Measurements from ENCODE around the gene HES6.
A peak's percentile ranks its signal among the peaks of the same experiment; 100 is the strongest.

The HES6 gene

DNA sequence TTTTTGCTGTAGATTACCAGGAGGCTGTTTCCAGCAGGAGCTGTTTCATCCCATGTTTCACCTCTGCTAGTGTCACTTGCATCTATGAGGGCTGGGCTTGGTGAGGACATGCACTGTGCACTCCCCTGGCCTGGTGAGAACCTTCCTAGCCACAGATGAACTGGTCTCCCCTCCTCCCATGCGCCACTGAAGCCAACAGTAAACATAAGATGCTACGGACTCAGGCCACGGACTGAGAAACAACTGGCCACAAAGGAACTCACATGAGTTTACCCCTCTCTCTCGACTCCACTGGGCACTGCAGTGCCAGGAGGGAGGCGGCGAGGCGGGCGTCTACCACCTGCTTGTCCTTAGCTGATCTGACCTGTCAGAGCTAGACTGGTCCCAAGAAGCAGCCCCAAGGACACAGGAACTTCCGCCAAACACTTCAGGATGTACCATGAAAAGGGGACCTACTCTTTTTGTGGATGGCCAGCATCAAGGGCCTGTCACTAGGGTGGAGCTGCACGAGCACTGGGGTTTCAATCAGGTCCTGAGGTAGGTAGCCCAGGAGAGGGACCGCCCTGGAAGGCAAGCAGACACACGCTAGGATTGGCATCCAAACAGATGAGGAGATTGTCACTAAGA is 22.8 kb upstream of the HES6 start:
- H3K4me3 ChIP-seq, result no peak overlapping the region
- peaks cover 77% of the 10 kb centered on the region for H3K36me3 ChIP-seq
- no peaks in the 10 kb centered on the region for H3K9me3 ChIP-seq
- H3K27ac ChIP-seq, result peak overlapping the region; percentile 39; the same call in 1 of the 2 replicates
- peak overlapping the region; percentile 61 for H3K4me2 ChIP-seq
- peak overlapping the region; percentile 17; the same call in 1 of the 2 replicates for H3K9ac ChIP-seq
- peaks cover 7% of the 10 kb centered on the region; the same call in 1 of the 2 replicates for H4K20me1 ChIP-seq
- H3K27me3 ChIP-seq, result no peaks in the 10 kb centered on the region
- no peak for TF ChIP-seq Cebpa-rat (IDR thresholded peaks at IDR 0.05)
- peaks cover 64% of the 10 kb centered on the region for H3K4me1 ChIP-seq

DNA sequence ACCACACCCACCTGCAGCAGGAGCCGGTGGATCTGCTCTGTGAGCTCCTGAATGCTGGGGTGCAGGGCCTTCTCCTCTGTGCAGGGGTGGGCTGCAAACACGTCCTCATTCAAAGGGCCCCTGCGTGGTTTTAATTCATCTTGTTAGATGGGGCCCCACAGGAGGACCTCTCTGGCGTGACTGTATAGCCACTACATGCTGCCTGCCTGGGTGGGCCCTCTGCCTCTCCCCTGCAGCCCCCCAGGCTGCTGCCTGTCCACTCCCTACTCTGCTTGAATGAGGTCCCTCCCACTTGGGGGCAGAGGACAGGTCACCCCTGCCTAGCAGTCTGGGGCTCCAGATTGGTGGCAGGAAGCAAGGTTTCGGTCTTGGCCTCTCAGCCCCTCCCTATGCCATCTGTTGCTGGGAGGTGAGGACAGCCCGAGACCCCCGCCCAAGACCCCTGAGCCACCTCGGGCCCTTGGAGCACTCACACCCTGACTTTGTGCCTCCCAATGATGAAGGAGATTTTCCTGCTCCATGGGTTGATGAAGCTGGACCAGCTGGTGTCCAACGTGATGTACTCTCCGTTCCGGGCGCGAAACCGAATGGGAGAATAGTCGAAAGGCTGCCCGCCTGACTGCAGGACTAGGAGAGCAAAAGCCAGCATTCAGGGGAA is 22.0 kb upstream of the HES6 start:
- H3K9me3 ChIP-seq, result no peaks in the 10 kb centered on the region
- TF ChIP-seq Cebpa-rat (IDR thresholded peaks at IDR 0.05), result no peak

DNA sequence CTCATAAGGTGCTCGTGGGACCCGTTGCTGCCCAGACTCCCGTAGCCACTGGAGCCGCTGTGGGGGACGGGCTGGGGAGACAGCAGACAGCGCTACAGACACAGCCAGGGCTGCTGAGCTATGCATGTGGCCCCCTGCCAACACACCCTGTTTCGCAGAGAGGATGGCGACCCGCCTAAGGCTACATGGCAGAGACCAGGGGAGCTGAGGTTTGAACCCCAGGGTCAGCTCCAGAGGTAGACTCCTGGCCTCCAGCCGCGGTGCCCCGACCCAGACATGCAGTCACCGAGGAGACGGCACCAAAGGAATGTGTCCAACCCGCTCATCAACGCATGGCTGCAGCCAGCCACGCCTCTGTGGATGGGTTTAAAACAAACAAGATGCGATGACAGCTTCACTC is 21.0 kb upstream of the HES6 start:
- H3K9ac ChIP-seq, result peak overlapping the region; percentile 51
- H4K20me1 ChIP-seq, result peaks cover 13% of the 10 kb centered on the region
- H3K4me1 ChIP-seq, result peaks cover 77% of the 10 kb centered on the region
- TF ChIP-seq Cebpa-rat (IDR thresholded peaks at IDR 0.05), result no peak
- no peaks in the 10 kb centered on the region for H3K27me3 ChIP-seq
- peak overlapping the region; percentile 53 for H3K4me2 ChIP-seq
- H3K27ac ChIP-seq, result peak overlapping the region; percentile 68
- no peak overlapping the region for H3K4me3 ChIP-seq
- no peaks in the 10 kb centered on the region for H3K9me3 ChIP-seq
- peaks cover 77% of the 10 kb centered on the region for H3K36me3 ChIP-seq

More for the DNA sequence above, 22.0 kb upstream of the HES6 start:
- Histone ChIP-seq H3K9ac (no peak overlapping the region), H3K36me3 (peaks cover 77% of the 10 kb centered on the region), H4K20me1 (peaks cover 7% of the 10 kb centered on the region; the same call in 1 of the 2 replicates), H3K27ac (no peak overlapping the region), H3K4me1 (peaks cover 68% of the 10 kb centered on the region), H3K4me3 (no peak overlapping the region), H3K27me3 (no peaks in the 10 kb centered on the region), H3K4me2 (0 out of 2 replicates have a peak overlapping the region, but pooled peaks have one; percentile 53)

DNA sequence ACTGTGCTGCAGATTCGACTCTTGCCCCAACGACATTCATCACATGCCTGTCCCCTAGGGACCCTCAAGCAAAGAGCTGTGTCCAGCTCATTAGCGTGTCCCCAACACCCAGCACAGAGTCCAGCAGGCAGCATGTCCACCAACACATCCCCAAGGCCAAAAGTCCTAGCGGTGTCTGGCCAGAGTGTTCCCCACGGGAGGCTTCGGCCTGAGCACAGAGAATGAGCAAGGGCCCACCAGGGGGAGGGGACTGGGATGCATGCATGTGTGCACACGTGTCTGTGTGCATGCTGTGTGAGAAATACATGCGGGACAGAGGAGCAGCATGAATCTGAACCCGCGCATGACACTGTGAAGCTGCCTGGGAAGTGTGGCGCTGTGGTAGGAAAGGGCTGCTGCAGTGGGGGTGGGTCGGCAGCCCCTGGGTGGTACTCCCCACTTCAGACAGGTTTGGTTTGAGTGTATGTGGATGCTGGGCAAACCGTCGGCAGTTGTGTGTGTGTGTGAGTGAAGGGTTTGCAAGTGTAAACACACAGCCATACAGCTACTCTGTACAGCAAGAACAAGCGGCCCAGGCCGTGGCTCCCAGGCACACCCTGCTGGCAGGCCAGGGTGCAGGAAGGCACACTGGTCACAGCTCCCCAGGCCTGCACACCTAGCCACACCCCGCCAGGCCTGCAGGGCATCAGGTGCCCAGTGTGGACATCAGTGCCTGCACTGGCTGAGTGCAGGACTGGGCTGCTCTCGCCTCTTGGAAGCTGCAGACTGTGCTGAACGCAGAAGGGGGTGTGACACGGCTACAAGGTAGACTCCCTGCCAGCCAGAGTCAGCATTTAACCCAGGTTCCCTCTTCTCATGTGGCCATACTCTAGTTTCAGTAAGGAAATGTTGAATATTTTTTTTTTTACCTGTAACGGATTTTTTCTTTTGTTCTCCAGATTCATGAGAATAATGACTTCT is 19.5 kb upstream of the HES6 start:
- Histone ChIP-seq H3K27me3 (no peaks in the 10 kb centered on the region), H3K27ac (no peak overlapping the region), H3K9me3 (no peaks in the 10 kb centered on the region), H3K36me3 (peaks cover 78% of the 10 kb centered on the region), H3K9ac (0 out of 2 replicates have a peak overlapping the region, but pooled peaks have one; percentile 15), H3K4me1 (peaks cover 84% of the 10 kb centered on the region), H4K20me1 (peaks cover 25% of the 10 kb centered on the region), H3K4me2 (no peak overlapping the region), H3K4me3 (no peak overlapping the region)
- no peak for TF ChIP-seq Cebpa-rat (IDR thresholded peaks at IDR 0.05)

DNA sequence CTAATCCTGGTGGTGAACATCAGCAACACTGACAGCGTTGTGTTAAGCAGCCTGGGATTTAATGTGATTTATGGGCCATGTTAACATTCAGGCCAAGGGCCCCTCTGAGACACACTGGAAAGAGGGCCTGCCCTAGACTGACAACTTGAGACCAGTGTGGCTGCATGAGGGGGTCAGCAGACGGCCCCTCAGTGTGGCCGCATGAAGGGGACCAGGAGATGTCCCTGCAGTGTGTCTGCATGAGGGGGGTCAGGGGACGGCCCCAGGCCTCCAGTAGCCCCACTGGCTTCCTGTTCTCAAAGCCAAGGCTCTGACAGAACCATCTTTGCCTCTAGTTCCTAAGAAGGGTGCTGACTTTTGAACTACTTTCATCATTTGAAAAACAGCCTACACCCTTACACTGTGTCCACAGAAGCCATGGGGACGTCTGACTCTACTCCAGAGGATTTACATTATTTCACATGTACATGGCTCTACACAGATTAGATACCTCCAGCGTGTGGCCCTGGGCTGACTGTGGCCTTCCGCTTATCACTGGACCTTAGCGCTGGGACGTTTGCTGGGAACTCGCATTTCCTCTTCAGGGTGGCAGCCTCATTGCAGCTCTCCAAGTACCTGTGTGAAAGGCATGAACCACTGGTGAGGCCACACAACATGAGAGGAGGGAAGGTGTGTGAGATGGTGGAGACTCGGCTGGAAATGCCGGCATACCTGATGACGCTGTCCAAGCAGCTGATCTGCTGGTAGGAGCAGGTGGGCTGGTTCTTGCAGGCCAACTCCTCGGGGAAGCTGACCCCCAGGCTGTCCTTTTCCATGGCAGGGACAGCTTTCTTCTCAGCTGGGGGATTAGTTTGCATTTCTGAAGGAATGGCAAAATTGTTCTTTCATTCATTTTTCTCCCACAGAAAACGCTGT is 18.2 kb upstream of the HES6 start:
- no peaks in the 10 kb centered on the region for H3K27me3 ChIP-seq

DNA sequence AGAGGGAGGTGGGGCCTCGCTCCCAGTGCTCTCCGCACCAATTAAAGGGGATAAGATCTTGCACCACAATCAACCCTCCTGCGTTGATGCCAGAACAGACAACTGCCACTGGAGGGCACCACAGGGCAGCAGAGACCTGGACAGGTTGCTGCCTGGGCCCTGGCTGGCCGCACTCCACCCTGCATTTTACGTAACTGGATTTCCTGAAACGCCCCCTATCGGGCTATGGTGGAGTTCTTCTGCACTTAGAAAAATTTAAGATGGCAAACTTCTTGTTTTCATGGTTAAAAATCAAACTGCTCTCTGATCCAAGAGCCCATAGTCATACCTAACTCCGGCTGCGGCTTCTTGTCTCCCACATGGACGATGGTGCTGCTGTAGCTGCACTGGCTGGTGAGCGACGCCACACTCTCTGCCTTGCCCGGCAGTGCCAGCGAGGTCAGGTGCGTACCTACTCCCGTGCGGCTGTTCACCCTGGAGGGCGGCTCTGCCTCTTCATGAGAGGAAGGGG is 16.8 kb upstream of the HES6 start:
- Histone ChIP-seq H3K4me1 (peaks cover 65% of the 10 kb centered on the region), H3K9ac (no peak overlapping the region), H4K20me1 (peaks cover 18% of the 10 kb centered on the region), H3K4me3 (no peak overlapping the region), H3K27ac (no peak overlapping the region), H3K27me3 (no peaks in the 10 kb centered on the region), H3K36me3 (peaks cover 91% of the 10 kb centered on the region), H3K4me2 (no peak overlapping the region), H3K9me3 (no peaks in the 10 kb centered on the region)
- TF ChIP-seq Cebpa-rat (IDR thresholded peaks at IDR 0.05), result no peak

More for the DNA sequence above, 18.2 kb upstream of the HES6 start:
- H3K4me1 ChIP-seq, result peaks cover 76% of the 10 kb centered on the region
- no peak overlapping the region for H3K4me3 ChIP-seq
- no peak overlapping the region for H3K27ac ChIP-seq
- H4K20me1 ChIP-seq, result peaks cover 18% of the 10 kb centered on the region
- no peak for TF ChIP-seq Cebpa-rat (IDR thresholded peaks at IDR 0.05)
- peaks cover 91% of the 10 kb centered on the region for H3K36me3 ChIP-seq
- 0 out of 2 replicates have a peak overlapping the region, but pooled peaks have one; percentile 15 for H3K9ac ChIP-seq
- H3K4me2 ChIP-seq, result no peak overlapping the region
- H3K9me3 ChIP-seq, result no peaks in the 10 kb centered on the region

DNA sequence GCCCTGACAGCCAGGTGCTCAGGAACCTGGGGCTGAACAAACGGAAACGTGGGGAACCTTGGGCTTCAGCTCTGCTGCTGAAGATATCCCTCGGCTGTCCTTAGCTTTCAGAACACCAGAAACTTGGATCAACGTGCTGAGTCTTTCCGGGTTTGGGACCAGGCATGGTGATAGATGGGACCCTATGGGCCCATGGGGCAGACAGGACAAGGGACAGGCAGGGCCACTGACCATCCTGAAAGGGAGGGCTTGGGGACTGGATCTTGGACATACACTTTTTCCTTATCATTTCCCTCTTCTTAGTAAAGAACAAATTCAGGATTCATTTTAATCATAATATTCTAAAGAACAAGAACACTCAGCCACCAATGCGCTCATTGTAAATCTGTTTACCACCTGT is 16.3 kb upstream of the HES6 start:
- no peak for TF ChIP-seq Cebpa-rat (IDR thresholded peaks at IDR 0.05)
- peak overlapping the region; percentile 51 for H3K4me2 ChIP-seq
- H3K9ac ChIP-seq, result 0 out of 2 replicates have a peak overlapping the region, but pooled peaks have one; percentile 5
- no peaks in the 10 kb centered on the region for H3K27me3 ChIP-seq
- H3K36me3 ChIP-seq, result peaks cover 91% of the 10 kb centered on the region
- peaks cover 18% of the 10 kb centered on the region for H4K20me1 ChIP-seq
- H3K9me3 ChIP-seq, result no peaks in the 10 kb centered on the region
- H3K4me1 ChIP-seq, result peaks cover 60% of the 10 kb centered on the region
- peak overlapping the region; percentile 27 for H3K27ac ChIP-seq
- H3K4me3 ChIP-seq, result no peak overlapping the region

DNA sequence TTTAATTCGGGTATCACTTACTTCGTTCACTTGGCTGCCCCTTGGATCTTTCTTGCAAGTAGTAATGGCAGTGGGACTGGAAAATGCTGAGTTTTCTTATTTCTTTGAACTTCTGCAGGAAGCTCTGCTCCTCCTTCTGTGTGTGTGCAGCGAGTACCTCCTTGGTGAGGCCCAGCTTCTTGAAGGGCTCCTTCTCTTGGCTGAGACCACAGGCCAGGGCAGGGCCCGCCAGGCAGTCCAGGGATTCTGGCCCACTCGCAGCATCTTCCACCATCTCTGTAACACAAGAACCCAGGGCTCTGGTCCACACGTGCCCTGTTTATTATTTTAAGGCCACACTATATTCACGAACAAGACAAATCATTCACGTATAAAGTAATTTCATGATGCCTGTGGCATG is 15.8 kb upstream of the HES6 start:
- H3K4me2 ChIP-seq, result peak overlapping the region; percentile 51
- peak overlapping the region; percentile 27 for H3K27ac ChIP-seq
- peaks cover 55% of the 10 kb centered on the region for H3K4me1 ChIP-seq
- no peaks in the 10 kb centered on the region for H3K9me3 ChIP-seq
- 0 out of 2 replicates have a peak overlapping the region, but pooled peaks have one; percentile 5 for H3K9ac ChIP-seq
- H3K4me3 ChIP-seq, result no peak overlapping the region
- H3K27me3 ChIP-seq, result no peaks in the 10 kb centered on the region
- no peak for TF ChIP-seq Cebpa-rat (IDR thresholded peaks at IDR 0.05)
- peaks cover 91% of the 10 kb centered on the region for H3K36me3 ChIP-seq
- H4K20me1 ChIP-seq, result peaks cover 18% of the 10 kb centered on the region
